ENCODE measurements around the gene S1PR3.

S1PR3 gene

GRCh38 chr9:89000973-89001916, 10.0 kb downstream of the S1PR3 start:
- TF ChIP-seq GATA1 (IDR thresholded peaks at IDR 0.05; ENCODE audit: low read depth, low read length) (no peak), POLR2A (IDR thresholded peaks at IDR 0.05; ENCODE audit: low read length) (no peak)
- peak; percentile 83 to 85 for DNase-seq

DNA sequence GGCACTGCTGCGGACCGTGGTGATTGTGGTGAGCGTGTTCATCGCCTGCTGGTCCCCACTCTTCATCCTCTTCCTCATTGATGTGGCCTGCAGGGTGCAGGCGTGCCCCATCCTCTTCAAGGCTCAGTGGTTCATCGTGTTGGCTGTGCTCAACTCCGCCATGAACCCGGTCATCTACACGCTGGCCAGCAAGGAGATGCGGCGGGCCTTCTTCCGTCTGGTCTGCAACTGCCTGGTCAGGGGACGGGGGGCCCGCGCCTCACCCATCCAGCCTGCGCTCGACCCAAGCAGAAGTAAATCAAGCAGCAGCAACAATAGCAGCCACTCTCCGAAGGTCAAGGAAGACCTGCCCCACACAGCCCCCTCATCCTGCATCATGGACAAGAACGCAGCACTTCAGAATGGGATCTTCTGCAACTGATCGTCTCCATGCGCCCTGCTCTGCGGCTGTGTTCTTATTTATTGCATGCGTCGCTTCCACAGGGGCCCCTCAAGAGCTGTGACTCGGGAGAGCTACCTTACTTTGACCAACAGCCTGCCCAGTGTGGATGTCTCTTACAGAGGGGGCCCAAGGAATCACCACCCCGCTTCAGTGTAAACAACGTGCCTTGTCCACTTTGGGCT, 10.8 kb downstream of the S1PR3 start:
- TF ChIP-seq GATA1 (IDR thresholded peaks at IDR 0.05; ENCODE audit: low read depth, low read length) = no peak
- no peak for TF ChIP-seq POLR2A (IDR thresholded peaks at IDR 0.05; ENCODE audit: low read length)
- DNase-seq = no peak

DNA sequence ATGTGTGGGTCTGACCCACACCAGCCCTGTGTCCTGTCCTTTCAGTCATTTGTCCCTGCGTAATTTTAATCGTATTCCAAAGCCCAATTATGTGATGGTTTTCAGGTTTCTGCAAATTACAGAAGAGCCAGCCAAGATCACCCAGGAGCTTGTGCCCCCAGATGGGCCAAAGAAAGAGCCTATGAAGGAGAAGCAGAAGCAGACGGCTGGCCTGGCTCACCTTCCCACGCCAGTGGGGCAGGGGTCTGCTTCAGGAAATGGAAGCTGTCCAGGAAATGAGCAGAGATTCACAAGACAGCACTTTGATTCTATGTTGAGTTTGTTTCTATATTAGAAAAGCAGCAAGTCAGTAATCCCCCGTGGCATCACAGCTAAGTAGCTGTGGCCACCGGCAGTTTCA, 11.7 kb downstream of the S1PR3 start:
- TF ChIP-seq GATA1 (IDR thresholded peaks at IDR 0.05; ENCODE audit: low read depth, low read length) = no peak
- TF ChIP-seq POLR2A (IDR thresholded peaks at IDR 0.05; ENCODE audit: low read length) = no peak
- no peak for DNase-seq

DNA sequence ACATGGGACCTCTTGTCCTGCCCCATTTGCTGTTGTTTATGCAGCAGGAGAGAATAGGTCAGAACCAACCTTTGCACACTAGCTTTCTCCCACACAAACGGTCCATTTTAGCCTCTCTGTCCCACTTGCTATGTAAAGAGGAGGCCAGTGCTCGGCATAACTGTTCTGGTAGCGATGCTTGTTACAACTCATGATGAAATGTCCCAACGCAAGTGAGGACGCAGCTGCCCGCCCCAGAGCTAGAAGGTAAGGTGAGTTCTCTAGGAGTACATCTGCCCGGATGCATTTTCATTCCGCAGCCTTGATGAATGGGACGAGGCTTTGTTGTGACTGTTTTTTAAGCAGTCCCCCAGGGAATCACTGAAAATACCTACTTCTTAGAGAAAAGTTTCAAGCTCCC, 14.1 kb downstream of the S1PR3 start:
- TF ChIP-seq GATA1 (IDR thresholded peaks at IDR 0.05; ENCODE audit: low read depth, low read length) = no peak
- TF ChIP-seq POLR2A (IDR thresholded peaks at IDR 0.05; ENCODE audit: low read length) = no peak
- no peak for DNase-seq

- TF ChIP-seq POLR2A (IDR thresholded peaks at IDR 0.05; ENCODE audit: low read length) = no peak
- no peak for TF ChIP-seq GATA1 (IDR thresholded peaks at IDR 0.05; ENCODE audit: low read depth, low read length)
- DNase-seq = no peak
These were observed 15.0 kb downstream of the S1PR3 start for GRCh38 chr9:89006267-89006666.

DNA sequence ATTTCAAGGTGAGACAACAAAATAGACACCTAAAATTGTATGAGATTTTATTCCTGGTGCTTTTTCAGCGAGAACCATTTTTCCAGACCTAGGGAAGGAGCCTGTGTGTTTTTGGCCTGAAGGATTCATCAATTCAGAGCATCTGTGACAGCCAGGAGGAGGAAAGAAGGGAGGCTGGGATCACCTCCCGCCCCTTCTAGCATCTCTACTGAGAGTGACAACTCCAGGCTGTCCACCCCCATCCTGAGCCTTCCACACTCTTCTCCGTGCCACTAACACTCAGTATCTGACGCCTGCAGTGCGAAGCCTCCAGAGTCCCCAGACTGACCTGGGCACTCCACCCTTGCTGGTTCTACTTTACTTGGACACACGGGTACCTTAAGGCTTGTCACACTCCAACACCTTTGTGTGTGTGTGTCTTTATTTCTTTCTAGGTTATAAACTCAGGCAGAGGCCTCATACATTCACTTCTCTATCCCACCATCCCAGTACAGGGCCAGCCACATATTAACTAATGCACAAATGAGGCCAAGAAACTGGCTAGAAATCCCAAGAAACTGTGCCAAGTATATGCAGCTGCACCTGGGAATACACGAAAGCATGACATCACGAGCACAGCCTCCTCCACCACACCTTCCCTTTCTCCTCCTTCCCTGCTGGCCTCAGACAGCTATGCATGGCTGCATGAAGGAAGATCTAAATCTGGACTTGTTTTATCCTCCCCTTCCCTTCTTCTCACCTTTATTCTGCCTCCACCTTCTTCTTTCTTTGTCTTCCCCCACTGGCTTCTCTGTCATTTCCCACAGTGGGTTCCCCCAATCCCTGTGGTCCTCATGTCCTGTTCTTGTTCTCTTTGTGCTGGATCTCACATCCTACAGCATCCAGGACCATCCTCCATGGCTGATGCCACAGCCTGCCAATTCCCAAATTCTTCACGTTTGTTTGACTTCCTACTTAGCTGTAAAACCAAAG, 16.0 kb downstream of the S1PR3 start:
- no peak for TF ChIP-seq GATA1 (IDR thresholded peaks at IDR 0.05; ENCODE audit: low read depth, low read length)
- DNase-seq = no peak

GRCh38 chr9:89008055-89008743, 16.9 kb downstream of the S1PR3 start:
- TF ChIP-seq GATA1 (IDR thresholded peaks at IDR 0.05; ENCODE audit: low read depth, low read length) = no peak
- TF ChIP-seq POLR2A (IDR thresholded peaks at IDR 0.05; ENCODE audit: low read length) = no peak
- DNase-seq = no peak

GRCh38 chr9:89008744-89009545, 17.7 kb downstream of the S1PR3 start:
- TF ChIP-seq POLR2A (IDR thresholded peaks at IDR 0.05; ENCODE audit: low read length) = no peak
- TF ChIP-seq GATA1 (IDR thresholded peaks at IDR 0.05; ENCODE audit: low read depth, low read length) = no peak
- no peak for DNase-seq

DNA sequence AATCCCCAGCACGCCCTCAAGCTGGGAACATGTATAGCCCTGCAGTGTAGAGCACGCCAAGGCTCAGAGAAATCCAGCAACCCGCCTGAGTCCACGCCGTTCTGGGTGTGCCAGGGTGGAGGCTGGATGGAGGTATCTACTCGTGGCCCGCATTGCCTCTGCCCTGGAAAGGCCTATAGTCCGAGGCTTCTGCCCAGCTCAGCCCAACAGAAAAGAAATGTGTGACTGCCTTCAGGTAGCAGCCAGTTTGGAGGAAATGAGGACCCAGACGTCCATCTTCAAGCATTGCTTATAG, 18.2 kb downstream of the S1PR3 start:
- TF ChIP-seq GATA1 (IDR thresholded peaks at IDR 0.05; ENCODE audit: low read depth, low read length) (no peak), POLR2A (IDR thresholded peaks at IDR 0.05; ENCODE audit: low read length) (no peak)
- no peak for DNase-seq

- TF ChIP-seq GATA1 (IDR thresholded peaks at IDR 0.05; ENCODE audit: low read depth, low read length) = no peak
- DNase-seq = no peak
These were observed 18.8 kb downstream of the S1PR3 start for GRCh38 chr9:89010056-89010455.

- TF ChIP-seq GATA1 (IDR thresholded peaks at IDR 0.05; ENCODE audit: low read depth, low read length) (no peak), POLR2A (IDR thresholded peaks at IDR 0.05; ENCODE audit: low read length) (no peak)
- no peak for DNase-seq
These were observed 19.4 kb downstream of the S1PR3 start for GRCh38 chr9:89010526-89011111.

DNA sequence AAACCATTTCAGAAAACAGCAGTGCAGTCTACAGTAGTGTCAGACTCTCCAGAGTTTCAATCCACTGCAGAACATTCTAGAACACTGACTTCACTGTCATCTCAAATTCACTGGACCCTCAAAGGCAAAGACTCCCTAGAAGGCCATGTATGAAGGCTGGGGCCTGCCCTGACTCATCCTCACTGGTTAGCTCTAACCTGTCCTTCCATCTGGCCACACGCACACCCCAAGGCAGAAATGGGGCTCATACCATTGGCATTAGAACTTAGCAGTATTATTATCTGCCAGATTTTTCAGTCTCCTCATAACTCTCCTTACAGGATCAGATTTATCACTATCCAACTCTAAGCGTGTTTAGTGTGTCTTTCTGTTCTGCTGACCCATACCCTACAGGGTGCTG, 20.4 kb downstream of the S1PR3 start:
- no peak for DNase-seq
- TF ChIP-seq POLR2A (IDR thresholded peaks at IDR 0.05; ENCODE audit: low read length) = no peak
- no peak for TF ChIP-seq GATA1 (IDR thresholded peaks at IDR 0.05; ENCODE audit: low read depth, low read length)

Measured in erythroblast (primary cell).